ENCODE data around the gene HADHA. TPM values are rescaled to one million over a fixed set of nuclear protein-coding genes. Genes with fewer than 3 reads are reported as not detected.

The HADHA gene
- total RNA-seq, 1 experiment from 2014 or later: 101 TPM

DNA sequence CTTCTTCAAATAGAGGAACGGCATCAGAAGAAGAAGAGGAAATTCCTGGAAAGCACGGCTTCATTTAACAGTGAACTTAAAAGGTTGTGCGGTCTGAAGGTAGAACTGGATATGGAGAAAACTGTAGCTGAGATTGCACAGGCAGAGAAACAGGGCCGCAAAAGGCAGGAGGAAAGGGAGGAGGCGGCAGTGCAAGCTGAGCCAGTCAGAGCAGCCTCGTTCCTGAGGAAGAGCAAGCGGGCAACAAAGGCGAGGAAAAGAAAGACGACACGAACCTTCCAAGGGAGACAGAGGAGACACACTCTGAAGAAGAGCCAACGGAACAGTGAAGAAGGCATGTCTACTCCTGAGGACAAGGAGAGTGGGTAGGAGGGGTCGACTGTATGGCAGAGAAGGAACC, 94.2 kb downstream of the HADHA start:
- POLR2A ChIA-PET: no interaction called here
- no peak for ATAC-seq

More for the DNA sequence above, 94.2 kb downstream of the HADHA start:
- no peaks in the 10 kb centered on the region for H3K36me3 ChIP-seq (ENCODE audit: control insufficient read depth in 1 of 2, insufficient read depth in 2 of 2, low read length in 2 of 2)
- no peaks in the 10 kb centered on the region for H3K9me3 ChIP-seq (ENCODE audit: control insufficient read depth in 1 of 2, insufficient read depth in 1 of 2, low read depth in 1 of 2, low read length in 2 of 2)
- TF ChIP-seq CTCF (IDR thresholded peaks at IDR 0.05 in 2 of 3, conservative IDR thresholded peaks at IDR 0.05 in 1 of 3; ENCODE audit: borderline replicate concordance in 1 of 3, insufficient read depth in 1 of 3, low read depth in 2 of 3, low read length in 2 of 3) (no peak), SP1 (IDR thresholded peaks at IDR 0.05; ENCODE audit: low read depth) (no peak), CEBPB (IDR thresholded peaks at IDR 0.05; ENCODE audit: low read depth) (no peak), ZBTB33 (IDR thresholded peaks at IDR 0.05; ENCODE audit: extremely low read depth, insufficient replicate concordance, low read length) (no peak), SIN3A (IDR thresholded peaks at IDR 0.05; ENCODE audit: low read depth) (no peak), TCF7L2 (IDR thresholded peaks at IDR 0.05; ENCODE audit: borderline replicate concordance, extremely low read depth, insufficient read depth, insufficient read length) (no peak), YY1 (IDR thresholded peaks at IDR 0.05; ENCODE audit: extremely low read depth, insufficient replicate concordance, low read depth, low read length) (no peak), EGR1 (IDR thresholded peaks at IDR 0.05; ENCODE audit: low read depth) (no peak), JUND (IDR thresholded peaks at IDR 0.05) (no peak)
- TF ChIP-seq, protein P1, sequence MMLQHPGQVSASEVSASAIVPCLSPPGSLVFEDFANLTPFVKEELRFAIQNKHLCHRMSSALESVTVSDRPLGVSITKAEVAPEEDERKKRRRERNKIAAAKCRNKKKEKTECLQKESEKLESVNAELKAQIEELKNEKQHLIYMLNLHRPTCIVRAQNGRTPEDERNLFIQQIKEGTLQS (IDR thresholded peaks at IDR 0.05): no peak
- H3K4me3 ChIP-seq (replicated peaks in 1 of 2; ENCODE audit: low read depth in 1 of 2, low read length in 2 of 2): no peak overlapping the region
- no peaks in the 10 kb centered on the region for H3K27me3 ChIP-seq (ENCODE audit: insufficient read depth, low read length)
- H3K9me2 ChIP-seq (ENCODE audit: insufficient read depth): no peaks in the 10 kb centered on the region
- no peak overlapping the region for H3K9ac ChIP-seq (ENCODE audit: low read length)
- H3K4me1 ChIP-seq (ENCODE audit: control insufficient read depth in 1 of 2, insufficient read depth in 2 of 2, low read length in 2 of 2): no peaks in the 10 kb centered on the region
- no TSS peak for BruUV-seq (replicated peaks)
- H3K79me2 ChIP-seq (ENCODE audit: insufficient read depth, low read length): no peaks in the 10 kb centered on the region
- no peak for DNase-seq (ENCODE audit: low read depth, low spot score)
- ChIA-PET CTCF (no interaction called here), RAD21 (ENCODE audit: low non-redundant PET in 1 of 2, low total read pairs in 2 of 2, uncharacterized antibody in 2 of 2, unreplicated experiment in 2 of 2) (no interaction called here)
- intact Hi-C loops (cut with micrococcal nuclease): no loop called here
- no peak overlapping the region for H3K27ac ChIP-seq (ENCODE audit: low read depth, low read length)
- no peak overlapping the region for H2AFZ ChIP-seq (ENCODE audit: low read depth, low read length, poor library complexity, severe bottlenecking)
- H3K4me2 ChIP-seq (ENCODE audit: low read length): no peak overlapping the region
- no peaks in the 10 kb centered on the region for H4K20me1 ChIP-seq (ENCODE audit: insufficient read depth)

Data from HCT116 (cell line).